ENCODE measurements around the gene MS4A2.
"Not testable (repeated sequence)": the region's sequence is repeated elsewhere in the genome, so short reads cannot be mapped to it uniquely, and the experiment has no call there.

The MS4A2 gene

GRCh38 chr11:60088364-60088763 is at the start of gene MS4A2:
Gene MS4A2 (plus strand): TSS chr11:60088664. CDS start chr11:60088766, 102 bp downstream.
- no peak for DNase-seq

- DNase-seq: no peak
Measured at GRCh38 chr11:60040109-60040508, 48.4 kb upstream of the MS4A2 start, which contains the start of gene OOSP2. Gene OOSP2 (plus strand): TSS chr11:60040409. CDS start chr11:60040460, 51 bp downstream.

- not testable (repeated sequence) for DNase-seq
Measured at GRCh38 chr11:60050422-60050821, 38.0 kb upstream of the MS4A2 start.

GRCh38 chr11:60050839-60051238 is 37.6 kb upstream of the MS4A2 start:
- DNase-seq: not testable (repeated sequence)

GRCh38 chr11:60056349-60056969 is 32.0 kb upstream of the MS4A2 start, which contains the start of gene MS4A3:
Gene MS4A3 (plus strand): TSS chr11:60056665. CDS start chr11:60061161, 4,496 bp downstream.
- no peak for DNase-seq

- no peak for DNase-seq
Measured at GRCh38 chr11:60059052-60059451, 29.4 kb upstream of the MS4A2 start.

GRCh38 chr11:60059521-60060240 is 28.8 kb upstream of the MS4A2 start:
- DNase-seq: no peak

- DNase-seq: no peak
Measured at GRCh38 chr11:60064111-60064510, 24.4 kb upstream of the MS4A2 start.

- DNase-seq: no peak
Measured at GRCh38 chr11:60065801-60066200, 22.7 kb upstream of the MS4A2 start.

GRCh38 chr11:60069450-60069849 is 19.0 kb upstream of the MS4A2 start:
- no peak for DNase-seq

- not testable (repeated sequence) for DNase-seq
Measured at GRCh38 chr11:60071644-60072043, 16.8 kb upstream of the MS4A2 start.

- DNase-seq: no peak
Measured at GRCh38 chr11:60077216-60077817, 11.1 kb upstream of the MS4A2 start.

GRCh38 chr11:60077981-60078380 is 10.5 kb upstream of the MS4A2 start:
- no peak for DNase-seq

- DNase-seq: no peak
Measured at GRCh38 chr11:60078745-60079144, 9.7 kb upstream of the MS4A2 start.

GRCh38 chr11:60080535-60080934 is 7.9 kb upstream of the MS4A2 start:
- no peak for DNase-seq

GRCh38 chr11:60084631-60085273 is 3.7 kb upstream of the MS4A2 start:
- DNase-seq: no peak

- DNase-seq: no peak
Measured at GRCh38 chr11:60085909-60086308, 2.6 kb upstream of the MS4A2 start.

- DNase-seq: no peak
Measured at GRCh38 chr11:60087239-60087638, 1.2 kb upstream of the MS4A2 start.

GRCh38 chr11:60095477-60096120 is 7.1 kb downstream of the MS4A2 start:
- no peak for DNase-seq

- no peak for DNase-seq
Measured at GRCh38 chr11:60097189-60097588, 8.7 kb downstream of the MS4A2 start.

- no peak for DNase-seq
Measured at GRCh38 chr11:60098508-60098907, 10.0 kb downstream of the MS4A2 start.

GRCh38 chr11:60100516-60100915 is 12.1 kb downstream of the MS4A2 start:
- DNase-seq: no peak

GRCh38 chr11:60101368-60101767 is 12.9 kb downstream of the MS4A2 start:
- not testable (repeated sequence) for DNase-seq
